Effector CD4-positive, alpha-beta T cell (primary cell): ENCODE measurements around the gene PPP3R1.
A peak's percentile ranks its signal among the peaks of the same experiment; 100 is the strongest.
"Not testable (repeated sequence)": the region's sequence is repeated elsewhere in the genome, so short reads cannot be mapped to it uniquely, and the experiment has no call there.

Source experiments
- DNase-seq: peaks from one replicate; pipeline ENCODE4 v3.0.0-alpha.2; 2020

PPP3R1 gene

DNA sequence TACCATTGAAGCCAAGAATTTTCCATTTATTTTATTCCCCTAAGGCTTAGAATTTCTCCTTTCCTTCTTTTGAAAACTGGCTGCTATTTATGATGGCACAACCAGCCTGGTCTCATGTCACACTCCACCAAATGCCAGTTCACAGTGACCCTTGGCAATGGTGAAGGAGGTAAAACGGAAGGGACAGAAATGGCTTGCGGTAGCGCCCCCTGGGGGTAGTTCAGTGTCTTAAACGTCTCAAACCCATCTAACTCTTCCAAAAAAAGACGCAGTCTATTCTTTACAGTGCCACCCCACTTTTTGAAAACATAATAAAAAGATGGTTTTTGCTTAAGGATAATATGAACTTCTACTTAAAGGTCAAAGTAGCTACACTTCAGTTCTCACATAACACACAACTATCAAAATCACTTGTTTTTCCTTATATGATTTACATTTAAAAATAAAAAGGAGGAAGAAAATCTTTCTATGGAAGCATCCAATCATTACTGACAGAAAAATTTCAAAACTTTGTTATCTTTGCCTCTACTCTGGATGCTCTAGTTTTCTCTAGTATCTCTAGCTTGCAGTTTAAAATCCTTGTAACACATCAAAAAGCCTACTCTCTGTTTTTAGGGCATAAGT lies 66.7 kb downstream of the PPP3R1 start:
- peak; percentile 44 for DNase-seq

GRCh38 chr2:68182902-68183301 lies 69.4 kb downstream of the PPP3R1 start:
- DNase-seq = no peak

DNA sequence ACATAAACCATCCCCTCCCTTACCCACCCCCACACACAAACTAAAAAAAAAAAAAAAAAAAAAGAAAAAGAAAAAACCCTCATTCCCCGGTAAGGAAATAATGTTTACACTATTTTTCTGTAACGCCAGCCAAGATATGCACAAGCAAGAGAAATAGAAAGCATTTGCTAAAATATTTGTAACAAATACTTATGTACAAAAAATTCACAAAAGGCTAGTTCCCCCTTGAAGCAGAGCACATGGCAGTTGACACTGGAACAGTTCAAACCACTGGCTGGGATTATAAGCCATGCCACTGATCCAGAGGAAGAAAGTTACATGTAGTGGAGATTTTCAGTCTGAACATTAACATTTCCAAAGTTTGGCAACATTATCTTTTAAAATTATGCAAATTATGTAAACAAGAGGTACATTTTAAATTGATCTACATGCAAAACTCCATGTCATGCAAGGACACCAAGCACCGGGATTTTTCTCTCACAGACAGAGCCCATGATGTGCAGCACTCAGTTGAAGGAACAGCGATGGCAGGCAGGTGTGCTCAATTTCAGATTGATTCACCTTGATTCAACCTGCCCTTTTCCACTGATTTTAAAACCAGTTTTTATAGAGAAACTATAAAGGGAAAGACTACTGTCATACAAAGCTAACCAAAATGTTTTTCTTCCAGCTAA lies 73.2 kb downstream of the PPP3R1 start:
- DNase-seq = no peak

GRCh38 chr2:68178432-68178831 lies 73.9 kb downstream of the PPP3R1 start:
- no peak for DNase-seq

DNA sequence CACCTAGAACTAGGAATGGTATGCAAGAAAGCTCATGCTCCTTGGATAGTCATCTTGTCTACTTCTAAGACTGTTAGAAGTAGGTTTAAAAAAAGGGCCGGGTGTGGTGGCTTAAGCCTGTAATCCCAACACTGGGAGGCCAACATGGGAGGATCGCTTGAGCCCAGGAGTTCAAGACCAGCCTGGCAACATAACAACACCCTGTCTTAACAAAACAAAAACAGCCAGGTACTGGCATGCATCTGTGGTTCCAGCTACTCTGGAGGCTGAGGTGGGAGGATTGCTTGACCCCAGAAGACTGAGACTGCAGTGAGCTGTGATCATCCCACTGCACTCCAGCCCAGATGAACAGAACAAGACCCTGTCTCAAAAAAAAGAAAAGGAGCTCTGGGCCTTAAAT lies 74.8 kb downstream of the PPP3R1 start:
- no peak for DNase-seq

DNA sequence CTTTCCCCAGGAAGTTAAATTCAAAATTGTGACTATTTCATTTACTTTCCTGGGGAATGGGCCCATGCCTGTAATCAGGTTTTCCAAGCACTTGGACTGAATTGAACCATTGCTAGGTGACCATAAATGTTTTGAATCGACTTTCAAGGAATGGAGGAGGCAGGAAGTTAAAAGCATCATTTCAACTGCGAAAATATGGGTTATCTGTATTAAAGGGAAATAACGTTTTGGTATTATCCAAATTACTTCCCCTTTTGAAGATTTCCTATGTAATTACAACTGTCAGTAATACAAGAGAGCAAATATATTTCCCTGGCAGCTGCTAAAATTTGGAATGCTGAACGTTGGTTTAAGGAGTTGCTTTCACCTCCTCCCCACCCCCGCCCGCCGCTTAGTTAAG lies 75.7 kb downstream of the PPP3R1 start:
- no peak for DNase-seq

- not testable (repeated sequence) for DNase-seq
Observed at GRCh38 chr2:68175210-68175609, 77.1 kb downstream of the PPP3R1 start.

GRCh38 chr2:68172990-68173700 lies 79.2 kb downstream of the PPP3R1 start:
- DNase-seq = no peak

DNA sequence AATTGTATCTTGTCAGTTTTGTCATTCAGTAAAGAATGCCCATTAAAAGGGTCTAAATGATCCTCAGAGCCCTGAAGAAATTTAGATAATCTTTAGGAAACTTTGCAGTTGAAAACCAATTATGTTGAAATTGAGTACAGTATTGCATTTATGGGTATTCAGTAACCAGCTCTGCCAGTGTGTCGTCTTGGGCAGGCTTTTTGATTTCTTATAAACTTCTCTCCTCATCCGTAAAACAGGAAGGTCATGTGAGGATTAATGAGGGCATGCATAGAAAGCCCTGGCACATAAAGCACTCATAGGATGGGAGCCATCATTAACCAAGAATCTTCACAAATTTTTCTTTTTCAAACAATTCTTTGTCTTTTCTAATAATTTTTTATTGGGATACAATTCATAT lies 79.8 kb downstream of the PPP3R1 start:
- no peak for DNase-seq

DNA sequence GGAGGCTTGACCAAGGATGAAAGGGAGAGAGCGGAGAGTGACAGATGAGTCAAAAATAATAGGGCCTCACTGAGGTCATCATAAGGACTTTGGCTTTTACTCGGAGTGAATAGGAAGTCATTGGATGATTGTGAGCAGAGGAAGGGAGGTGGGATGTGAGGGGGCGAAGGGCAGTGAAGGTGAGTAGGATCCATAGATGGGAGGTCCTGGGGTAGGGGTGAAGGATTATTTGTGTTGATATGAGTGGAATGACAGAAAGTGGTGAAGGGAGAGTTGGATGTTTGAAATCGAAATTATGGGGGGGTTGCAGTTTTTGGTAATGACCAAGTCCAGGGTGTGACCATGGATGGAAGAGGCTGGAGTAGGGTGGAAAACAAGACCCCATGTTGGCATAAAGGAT lies 80.6 kb downstream of the PPP3R1 start:
- no peak for DNase-seq

- DNase-seq = no peak
Observed at GRCh38 chr2:68171146-68171545, 81.2 kb downstream of the PPP3R1 start.

DNA sequence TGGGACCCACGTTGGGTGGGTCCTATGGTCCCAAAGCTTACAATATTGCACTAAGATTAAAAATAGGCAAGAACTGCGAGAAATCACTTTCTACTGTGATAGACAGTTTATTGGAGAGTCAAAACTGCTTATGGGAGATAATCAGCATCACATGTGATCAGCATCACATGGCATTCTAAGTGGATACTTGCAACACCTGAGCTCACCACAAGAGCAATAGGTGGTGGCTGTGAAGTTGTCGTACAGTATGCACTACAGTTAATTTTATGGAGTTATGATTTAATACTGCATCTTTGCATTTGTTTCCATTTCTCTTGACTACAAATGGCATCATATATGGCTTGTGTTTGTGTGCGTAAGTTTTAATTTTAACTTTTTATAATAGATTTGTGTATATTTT lies 83.0 kb downstream of the PPP3R1 start:
- DNase-seq = no peak

DNA sequence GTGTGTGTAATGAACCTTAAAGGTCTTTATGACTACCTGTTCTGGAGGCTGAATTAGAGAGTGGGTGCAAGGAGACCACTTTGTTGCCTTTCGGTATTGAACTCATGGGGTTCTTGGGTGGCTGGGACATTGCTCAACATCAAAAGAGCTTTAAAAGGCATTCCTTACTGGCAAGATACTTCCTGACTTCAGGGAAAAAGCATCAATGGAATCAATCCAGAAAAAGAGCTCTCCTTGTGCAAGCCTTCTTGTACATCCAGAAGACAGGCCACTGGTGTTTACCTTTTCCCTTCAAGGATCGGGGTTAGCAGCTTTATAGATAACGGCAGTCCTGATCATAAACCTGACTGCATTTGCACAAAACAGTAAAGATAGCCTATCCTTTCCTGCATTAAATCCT lies 85.1 kb downstream of the PPP3R1 start:
- no peak for DNase-seq

DNA sequence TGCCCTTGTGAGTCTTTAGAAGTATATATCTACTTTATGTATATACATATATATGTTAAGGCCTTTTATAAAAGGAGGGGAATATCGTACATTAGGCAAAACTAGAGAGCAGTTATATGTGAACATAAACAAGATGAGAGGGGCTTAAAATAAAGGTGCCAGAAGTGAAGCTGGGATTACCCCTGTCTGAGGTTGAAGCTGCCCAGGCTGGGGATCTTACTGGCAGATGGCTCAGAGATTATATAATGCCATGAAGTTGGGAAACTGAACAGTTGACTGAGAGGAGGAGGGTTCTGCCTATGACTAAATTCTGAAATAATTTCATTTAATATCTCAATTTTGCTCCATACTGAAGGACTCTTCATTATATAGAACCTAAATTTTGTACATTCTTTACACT lies 88.7 kb downstream of the PPP3R1 start:
- no peak for DNase-seq

- no peak for DNase-seq
Observed at GRCh38 chr2:68158134-68158447, 94.2 kb downstream of the PPP3R1 start.

- peak; percentile 97 for DNase-seq
Observed at GRCh38 chr2:68157402-68158133, 94.8 kb downstream of the PPP3R1 start, which contains the start of gene PNO1. Gene PNO1, plus strand, starts transcription at chr2:68157888. Its CDS starts 47 bp downstream, at chr2:68157935.

DNA sequence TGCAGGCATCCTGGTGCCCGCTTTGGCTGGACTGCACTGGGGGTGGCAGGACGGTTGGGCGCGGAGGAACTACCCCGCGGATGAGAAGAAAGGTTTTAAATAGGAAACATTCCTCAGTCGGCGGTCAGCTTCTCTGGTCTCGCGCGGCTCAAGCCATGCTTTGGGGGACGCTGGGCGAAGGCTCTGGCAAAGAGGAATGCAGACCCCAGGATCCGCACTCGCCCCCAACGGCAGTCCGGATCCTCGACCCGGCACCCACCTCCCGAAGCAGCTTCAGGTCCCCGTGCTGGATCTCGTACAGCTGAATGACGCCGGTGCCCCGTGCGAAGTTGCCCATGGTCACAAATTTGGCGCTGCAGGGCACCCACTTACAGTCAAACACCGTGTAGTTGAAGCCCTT lies 95.3 kb downstream of the PPP3R1 start:
- DNase-seq = no peak

DNA sequence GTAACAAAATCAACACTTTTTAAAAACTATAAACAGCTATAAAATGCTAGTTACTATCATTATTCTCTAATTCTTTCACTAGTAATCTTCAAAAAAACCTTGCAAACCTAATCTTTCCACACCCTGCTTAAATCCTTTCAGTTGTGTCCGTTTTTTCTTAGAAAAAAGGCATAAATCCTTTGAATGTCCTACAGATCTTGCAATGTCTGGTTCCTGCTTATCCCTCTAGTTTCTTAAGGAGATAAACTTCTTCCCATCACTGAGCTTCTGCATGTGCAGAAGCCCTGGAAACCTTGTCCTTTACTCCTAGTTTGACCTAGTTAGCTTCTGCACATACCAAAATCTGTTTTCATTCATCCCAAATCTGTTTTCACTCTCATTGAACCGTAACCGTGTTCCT lies 95.9 kb downstream of the PPP3R1 start:
- DNase-seq = no peak

DNA sequence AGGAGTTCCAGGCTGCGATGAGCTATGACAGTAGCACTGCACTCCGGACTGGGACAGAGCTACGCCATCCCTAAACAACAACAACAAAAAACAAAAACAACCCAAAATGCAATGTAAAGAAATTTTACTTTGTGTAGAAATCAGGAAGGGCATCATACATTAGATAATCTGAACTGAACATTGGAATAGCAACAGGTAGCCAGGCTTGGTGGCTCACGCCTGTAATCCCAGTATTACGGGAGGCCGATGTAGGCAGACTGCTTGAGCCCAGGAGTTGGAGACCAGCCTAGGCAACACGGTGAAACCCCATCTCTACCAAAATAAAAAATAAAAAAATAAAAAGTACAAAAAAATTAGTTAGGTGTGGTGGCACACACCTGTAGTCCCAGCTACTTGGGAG lies 96.7 kb downstream of the PPP3R1 start:
- DNase-seq = no peak

- DNase-seq = no peak
Observed at GRCh38 chr2:68152681-68153347, 99.5 kb downstream of the PPP3R1 start.

- no peak for DNase-seq
Observed at GRCh38 chr2:68151037-68151436, 101.3 kb downstream of the PPP3R1 start.

DNA sequence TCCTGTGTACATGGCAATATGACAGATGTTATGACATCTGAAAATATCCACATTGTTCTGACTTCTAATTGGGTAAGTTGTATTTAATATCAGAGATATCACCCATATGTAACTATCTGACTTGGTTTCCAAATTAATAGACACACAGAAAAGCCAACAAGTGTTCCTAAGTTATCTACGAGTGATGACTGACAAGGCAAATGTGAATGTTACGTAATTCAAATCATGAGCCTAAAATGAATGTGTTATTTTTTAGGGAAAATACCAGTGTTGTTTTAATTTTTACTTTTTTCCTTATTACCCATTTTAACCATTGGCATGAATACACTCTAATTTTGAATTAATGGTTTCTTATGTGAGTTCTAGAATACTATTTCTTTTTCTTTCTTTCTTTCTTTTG lies 110.5 kb downstream of the PPP3R1 start:
- no peak for DNase-seq
